K562 (cell line): ENCODE data around the gene AQP6. TPM values are rescaled to one million over a fixed set of nuclear protein-coding genes. Genes with fewer than 3 reads are reported as not detected.

ENCODE experiments used
- ASH1L ChIP-seq: fragments of 450-650 bp; IDR thresholded peaks from 2 replicates; pipeline ENCODE4 v1.6.1; 2018; ENCODE audit warnings: borderline replicate concordance, mild to moderate bottlenecking, low read depth; ENCODE audit not compliant: partially characterized antibody
- EHMT2 ChIP-seq: fragments of 450-650 bp; IDR thresholded peaks from 2 replicates; pipeline ENCODE4 v1.6.1; 2018; ENCODE audit warnings: antibody characterized with exemption
- EP400 ChIP-seq: fragments of 450-650 bp; IDR thresholded peaks from 2 replicates; pipeline ENCODE4 v1.6.1; 2017; ENCODE audit warnings: antibody characterized with exemption, mild to moderate bottlenecking, moderate library complexity
- EWSR1 ChIP-seq: fragments of 450-650 bp; IDR thresholded peaks from 2 replicates; pipeline ENCODE4 v1.6.1; 2018; ENCODE audit warnings: borderline replicate concordance, mild to moderate bottlenecking, low read depth, moderate library complexity; ENCODE audit not compliant: partially characterized antibody
- FOXA3 ChIP-seq, 2 experiments: fragments of 450-650 bp in 1 of 2; sonication (generic) in 1 of 2; formaldehyde crosslinking; IDR thresholded peaks in 1 of 2; conservative IDR thresholded peaks in 1 of 2; 2 replicates each; pipeline versions ENCODE4 v1.4.0 to v1.8.0; 2020 to 2022; ENCODE audit warnings: mild to moderate bottlenecking in 2 of 2, missing genetic modification reagents in 1 of 2
- FOXJ2 ChIP-seq: fragments of 200-800 bp; sonication (Bioruptor generic); IDR thresholded peaks from 2 replicates; pipeline ENCODE4 v1.6.1; 2016; ENCODE audit warnings: missing genetic modification characterization, missing compliant biosample characterization
- FOXK1 ChIP-seq: sonication (generic); formaldehyde crosslinking; IDR thresholded peaks from 2 replicates; pipeline ENCODE4 v1.8.0; 2022; ENCODE audit warnings: missing genetic modification reagents, mild to moderate bottlenecking, borderline replicate concordance
- HNRNPLL ChIP-seq: fragments of 200-400 bp; formaldehyde crosslinking; IDR thresholded peaks from 2 replicates; pipeline ENCODE4 v1.6.1; 2017; ENCODE audit warnings: low read length, low read depth, mild to moderate bottlenecking; ENCODE audit not compliant: poor library complexity, severe bottlenecking
- JUN ChIP-seq, 2 experiments: sonication (generic) in 1 of 2; formaldehyde crosslinking in 1 of 2; IDR thresholded peaks; 2 replicates each; pipeline versions ENCODE4 v1.6.1 to v1.8.0; 2012 to 2022; ENCODE audit warnings: borderline replicate concordance in 2 of 2, mild to moderate bottlenecking in 2 of 2, improper control_type of control experiment in 1 of 2, low read depth in 1 of 2, low read length in 1 of 2, missing genetic modification reagents in 1 of 2
- JUNB ChIP-seq: fragments of 450-650 bp; formaldehyde crosslinking; conservative IDR thresholded peaks from 2 replicates; pipeline ENCODE4 v1.4.0; 2020; ENCODE audit warnings: mild to moderate bottlenecking
- KDM1A ChIP-seq, 2 experiments: fragments of 450-650 bp; IDR thresholded peaks; 2 replicates each; pipeline ENCODE4 v1.6.1; 2016; ENCODE audit warnings: mild to moderate bottlenecking in 2 of 2
- KLF10 ChIP-seq: fragments of 250-450 bp; sonication (Bioruptor Pico); IDR thresholded peaks from 2 replicates; pipeline ENCODE4 v1.6.1; 2021; ENCODE audit warnings: matching md5 sums
- MEF2D ChIP-seq: conservative IDR thresholded peaks from 2 replicates; pipeline ENCODE4 v1.6.1; 2016; ENCODE audit warnings: low read depth, missing genetic modification characterization, missing compliant biosample characterization
- NBN ChIP-seq: fragments of 450-650 bp; IDR thresholded peaks from 2 replicates; pipeline ENCODE4 v1.6.1; 2016; ENCODE audit warnings: low read depth, mild to moderate bottlenecking
- NCOA2 ChIP-seq, 2 experiments: fragments of 450-650 bp; IDR thresholded peaks; 2 replicates each; pipeline ENCODE4 v1.6.1; 2018; ENCODE audit warnings: mild to moderate bottlenecking in 2 of 2, moderate library complexity in 1 of 2; ENCODE audit not compliant: partially characterized antibody in 2 of 2
- NFATC3 ChIP-seq: fragments of 450-650 bp; IDR thresholded peaks from 2 replicates; pipeline ENCODE4 v1.6.1; 2017; ENCODE audit warnings: mild to moderate bottlenecking
- PCBP2 ChIP-seq: fragments of 200-400 bp; formaldehyde crosslinking; IDR thresholded peaks from 2 replicates; pipeline ENCODE4 v1.6.1; 2018; ENCODE audit warnings: low read length, low read depth, mild to moderate bottlenecking, moderate library complexity; ENCODE audit not compliant: poor library complexity, severe bottlenecking
- RCOR1 ChIP-seq, 2 experiments: IDR thresholded peaks; 2 replicates each; pipeline ENCODE4 v1.6.1; 2012; ENCODE audit warnings: low read depth in 2 of 2, low read length in 2 of 2, borderline replicate concordance in 1 of 2, improper control_type of control experiment in 1 of 2
- RFX5 ChIP-seq: IDR thresholded peaks from 2 replicates; pipeline ENCODE4 v1.6.1; 2011; ENCODE audit warnings: low read depth, mild to moderate bottlenecking, improper control_type of control experiment, low read length
- TAF15 ChIP-seq: fragments of 200-400 bp; formaldehyde crosslinking; IDR thresholded peaks from 2 replicates; pipeline ENCODE4 v1.6.1; 2017; ENCODE audit warnings: mild to moderate bottlenecking, low read depth, low read length, moderate library complexity
- TRIM24 ChIP-seq, 2 experiments: fragments of 450-650 bp; IDR thresholded peaks; 2 replicates each; pipeline ENCODE4 v1.6.1; 2016
- ZKSCAN8 ChIP-seq: fragments of 200-800 bp; sonication (Bioruptor generic); IDR thresholded peaks from 2 replicates; pipeline ENCODE4 v1.6.1; 2016; ENCODE audit warnings: missing genetic modification characterization, missing compliant biosample characterization
- polyA plus RNA-seq, 8 experiments: library from polyadenylated mRNA; depleted of rRNA in 4 of 8; stranded (reverse) in 5 of 8; unstranded in 3 of 8; fragments of >200 nt; fragmentation: Nextera tagmentation in 2 of 8; fragmentation: Illumina TruSeq in 1 of 8; extraction: Ambion mirVana in 2 of 8; extraction: Trizol in 1 of 8; gene quantifications; 2 replicates each; pipeline versions ENCODE4 v1.2.1 to v1.2.3, GENCODE V29; 2011 to 2014; ENCODE audit warnings: inconsistent platforms in 1 of 8, missing spikeins in 1 of 8
- total RNA-seq, 7 experiments: library from RNA; depleted of rRNA in 6 of 7; stranded (reverse); fragments of >200 nt in 6 of 7; fragmentation: Illumina TruSeq in 2 of 7; extraction: Trizol in 2 of 7; gene quantifications; 2 replicates each; pipeline versions ENCODE4 v1.2.1 to v1.2.3, GENCODE V29; 2011 to 2021; ENCODE audit warnings: low replicate concordance in 1 of 7
- TF ChIP-seq, protein P1 (sequence below): sonication (generic); formaldehyde crosslinking; IDR thresholded peaks from 2 replicates; pipeline ENCODE4 v1.8.0; 2022; ENCODE audit warnings: mild to moderate bottlenecking, missing genetic modification reagents, borderline replicate concordance
- TF ChIP-seq, protein P2 (sequence below): IDR thresholded peaks from 2 replicates; pipeline ENCODE4 v1.6.1; 2014; ENCODE audit warnings: antibody characterized with exemption
- TF ChIP-seq, protein P3 (sequence below): fragments of 450-650 bp; formaldehyde crosslinking; conservative IDR thresholded peaks from 2 replicates; pipeline ENCODE4 v1.4.0; 2022; ENCODE audit warnings: mild to moderate bottlenecking, missing genetic modification characterization

Gene AQP6
- total and polyA plus RNA-seq, 9 of the 15 experiments (the other 6 are each of a cell fraction or from before 2014, with no cell fraction given): 0.05 to 0.12 TPM; not detected in 7

DNA sequence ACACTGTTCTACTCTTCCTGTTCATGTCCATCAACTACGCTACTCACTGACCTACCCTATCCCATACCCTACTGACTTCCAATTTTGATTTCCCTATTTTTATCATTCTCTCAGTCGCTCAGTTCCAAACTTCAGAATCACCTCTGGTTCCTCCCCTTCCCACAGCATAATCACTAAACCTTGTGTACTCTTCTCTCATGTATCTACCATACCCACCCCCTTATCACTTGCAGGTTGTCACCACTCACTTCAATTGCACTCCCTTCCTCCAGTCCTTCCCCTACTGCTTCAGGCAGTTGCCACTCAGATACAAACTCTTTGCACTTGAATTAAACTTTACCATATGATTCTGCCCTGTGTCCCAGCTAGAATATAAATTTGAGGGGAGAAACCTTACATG, 46.2 kb downstream of the AQP6 start (continued):
- TF ChIP-seq KDM1A (IDR thresholded peaks at IDR 0.05) (peak in 1 of 2 experiments; percentile 26; a peak in 1 of 4 replicates), HNRNPLL (no peak), TRIM24 (IDR thresholded peaks at IDR 0.05) (peak in 1 of 2 experiments; percentile 33; a peak in 1 of 4 replicates), EWSR1 (no peak), RFX5 (no peak), JUN (IDR thresholded peaks at IDR 0.05; ENCODE audit: borderline replicate concordance, low read depth, low read length) (no peak), JUN (CRISPR knock-in tag; IDR thresholded peaks at IDR 0.05; ENCODE audit: borderline replicate concordance) (no peak), ZKSCAN8 (CRISPR knock-in tag) (no peak), TAF15 (no peak), NCOA2 (IDR thresholded peaks at IDR 0.05; ENCODE audit: partially characterized antibody in 2 of 2) (no peak), ASH1L (no peak), JUNB (CRISPR knock-in tag) (no peak), EHMT2 (peak; percentile 37; the same call in 1 of the 2 replicates), FOXJ2 (tag) (no peak), EP400 (no peak), KLF10 (CRISPR knock-in tag) (no peak), PCBP2 (no peak), RCOR1 (IDR thresholded peaks at IDR 0.05; ENCODE audit: borderline replicate concordance in 1 of 2, low read depth in 2 of 2, low read length in 2 of 2) (peak in 1 of 2 experiments; percentile 81; a peak in 1 of 4 replicates), MEF2D (tag) (no peak), NFATC3 (no peak), NBN (no peak), FOXA3 (CRISPR knock-in tag; conservative IDR thresholded peaks at IDR 0.05 in 1 of 2, IDR thresholded peaks at IDR 0.05 in 1 of 2) (peak; percentile 73 to 92), FOXK1 (CRISPR knock-in tag) (0 out of 2 replicates have a peak, but pooled peaks have one; percentile 40)
- TF ChIP-seq, protein P1, sequence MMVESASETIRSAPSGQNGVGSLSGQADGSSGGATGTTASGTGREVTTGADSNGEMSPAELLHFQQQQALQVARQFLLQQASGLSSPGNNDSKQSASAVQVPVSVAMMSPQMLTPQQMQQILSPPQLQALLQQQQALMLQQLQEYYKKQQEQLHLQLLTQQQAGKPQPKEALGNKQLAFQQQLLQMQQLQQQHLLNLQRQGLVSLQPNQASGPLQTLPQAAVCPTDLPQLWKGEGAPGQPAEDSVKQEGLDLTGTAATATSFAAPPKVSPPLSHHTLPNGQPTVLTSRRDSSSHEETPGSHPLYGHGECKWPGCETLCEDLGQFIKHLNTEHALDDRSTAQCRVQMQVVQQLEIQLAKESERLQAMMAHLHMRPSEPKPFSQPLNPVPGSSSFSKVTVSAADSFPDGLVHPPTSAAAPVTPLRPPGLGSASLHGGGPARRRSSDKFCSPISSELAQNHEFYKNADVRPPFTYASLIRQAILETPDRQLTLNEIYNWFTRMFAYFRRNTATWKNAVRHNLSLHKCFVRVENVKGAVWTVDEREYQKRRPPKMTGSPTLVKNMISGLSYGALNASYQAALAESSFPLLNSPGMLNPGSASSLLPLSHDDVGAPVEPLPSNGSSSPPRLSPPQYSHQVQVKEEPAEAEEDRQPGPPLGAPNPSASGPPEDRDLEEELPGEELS (CRISPR knock-in tag): no peak
- TF ChIP-seq, protein P2, sequence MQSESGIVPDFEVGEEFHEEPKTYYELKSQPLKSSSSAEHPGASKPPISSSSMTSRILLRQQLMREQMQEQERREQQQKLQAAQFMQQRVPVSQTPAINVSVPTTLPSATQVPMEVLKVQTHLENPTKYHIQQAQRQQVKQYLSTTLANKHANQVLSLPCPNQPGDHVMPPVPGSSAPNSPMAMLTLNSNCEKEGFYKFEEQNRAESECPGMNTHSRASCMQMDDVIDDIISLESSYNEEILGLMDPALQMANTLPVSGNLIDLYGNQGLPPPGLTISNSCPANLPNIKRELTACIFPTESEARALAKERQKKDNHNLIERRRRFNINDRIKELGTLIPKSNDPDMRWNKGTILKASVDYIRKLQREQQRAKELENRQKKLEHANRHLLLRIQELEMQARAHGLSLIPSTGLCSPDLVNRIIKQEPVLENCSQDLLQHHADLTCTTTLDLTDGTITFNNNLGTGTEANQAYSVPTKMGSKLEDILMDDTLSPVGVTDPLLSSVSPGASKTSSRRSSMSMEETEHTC: no peak
- TF ChIP-seq, protein P3, sequence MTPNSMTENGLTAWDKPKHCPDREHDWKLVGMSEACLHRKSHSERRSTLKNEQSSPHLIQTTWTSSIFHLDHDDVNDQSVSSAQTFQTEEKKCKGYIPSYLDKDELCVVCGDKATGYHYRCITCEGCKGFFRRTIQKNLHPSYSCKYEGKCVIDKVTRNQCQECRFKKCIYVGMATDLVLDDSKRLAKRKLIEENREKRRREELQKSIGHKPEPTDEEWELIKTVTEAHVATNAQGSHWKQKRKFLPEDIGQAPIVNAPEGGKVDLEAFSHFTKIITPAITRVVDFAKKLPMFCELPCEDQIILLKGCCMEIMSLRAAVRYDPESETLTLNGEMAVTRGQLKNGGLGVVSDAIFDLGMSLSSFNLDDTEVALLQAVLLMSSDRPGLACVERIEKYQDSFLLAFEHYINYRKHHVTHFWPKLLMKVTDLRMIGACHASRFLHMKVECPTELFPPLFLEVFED (CRISPR knock-in tag): peak; percentile 61; the same call in 1 of the 2 replicates
